GM12878 (cell line): ENCODE measurements around the gene FBN2.

Experiments used
- BHLHE40 ChIP-seq, 2 experiments: fragments of 450-650 bp in 1 of 2; IDR thresholded peaks; 2 replicates each; pipeline ENCODE4 v1.6.1; 2011 to 2017; ENCODE audit warnings: low read depth in 2 of 2, borderline replicate concordance in 1 of 2, improper control_type of control experiment in 1 of 2, low read length in 1 of 2, mild to moderate bottlenecking in 1 of 2
- BRCA1 ChIP-seq: IDR thresholded peaks from 2 replicates; pipeline ENCODE4 v1.6.1; 2011; ENCODE audit warnings: low read depth, low read length, improper control_type of control experiment
- CTCF ChIP-seq, 3 experiments: IDR thresholded peaks in 2 of 3; conservative IDR thresholded peaks in 1 of 3; 2 replicates each; pipeline ENCODE4 v1.5.1; 2011; ENCODE audit warnings: low read depth in 3 of 3, low read length in 3 of 3, mild to moderate bottlenecking in 3 of 3, control low read depth in 2 of 3, moderate library complexity in 2 of 3, inconsistent platforms in 1 of 3, mixed read lengths in 1 of 3; ENCODE audit not compliant: control insufficient read depth in 2 of 3, insufficient read depth in 1 of 3; ENCODE audit errors: extremely low read depth in 1 of 3
- EP300 ChIP-seq, 2 experiments: fragments of 150-350 bp in 1 of 2; IDR thresholded peaks; 2 replicates each; pipeline ENCODE4 v1.6.1; 2011 to 2012; ENCODE audit warnings: low read depth in 2 of 2, low read length in 2 of 2, borderline replicate concordance in 1 of 2, improper control_type of control experiment in 1 of 2, inconsistent platforms in 1 of 2; ENCODE audit not compliant: control insufficient read depth in 1 of 2
- EZH2 ChIP-seq: IDR thresholded peaks from 2 replicates; pipeline ENCODE4 v1.6.1; 2012; ENCODE audit warnings: low read depth, mild to moderate bottlenecking, control low read depth, inconsistent platforms, low read length, borderline replicate concordance; ENCODE audit not compliant: control insufficient read depth
- IKZF1 ChIP-seq: fragments of 450-650 bp; conservative IDR thresholded peaks from 2 replicates; pipeline ENCODE4 v1.6.1; 2017; ENCODE audit warnings: antibody characterized with exemption, mild to moderate bottlenecking
- NFIC ChIP-seq: IDR thresholded peaks from 2 replicates; pipeline ENCODE4 v1.6.1; 2012; ENCODE audit warnings: low read depth, mild to moderate bottlenecking, inconsistent platforms, low read length, moderate library complexity
- POLR2AphosphoS5 ChIP-seq: IDR thresholded peaks from 2 replicates; pipeline ENCODE4 v1.6.1; 2011; ENCODE audit warnings: mild to moderate bottlenecking, low read length, inconsistent platforms
- TF ChIP-seq, protein P1 (sequence below): IDR thresholded peaks from 2 replicates; pipeline ENCODE4 v1.6.1; 2012; ENCODE audit warnings: mild to moderate bottlenecking, low read depth, low read length

- no peak for TF ChIP-seq BHLHE40 (IDR thresholded peaks at IDR 0.05; ENCODE audit: borderline replicate concordance in 1 of 2, low read depth in 2 of 2, low read length in 1 of 2)
- TF ChIP-seq CTCF (IDR thresholded peaks at IDR 0.05 in 2 of 3, conservative IDR thresholded peaks at IDR 0.05 in 1 of 3; ENCODE audit: control insufficient read depth in 2 of 3, extremely low read depth in 1 of 3, insufficient read depth in 1 of 3, low read depth in 3 of 3, low read length in 3 of 3): no peak
- TF ChIP-seq IKZF1: no peak
- no peak for TF ChIP-seq EP300 (IDR thresholded peaks at IDR 0.05; ENCODE audit: borderline replicate concordance in 1 of 2, control insufficient read depth in 1 of 2, low read depth in 2 of 2, low read length in 2 of 2)
- no peak for TF ChIP-seq BRCA1
- no peak for TF ChIP-seq EZH2
- TF ChIP-seq, protein P1, sequence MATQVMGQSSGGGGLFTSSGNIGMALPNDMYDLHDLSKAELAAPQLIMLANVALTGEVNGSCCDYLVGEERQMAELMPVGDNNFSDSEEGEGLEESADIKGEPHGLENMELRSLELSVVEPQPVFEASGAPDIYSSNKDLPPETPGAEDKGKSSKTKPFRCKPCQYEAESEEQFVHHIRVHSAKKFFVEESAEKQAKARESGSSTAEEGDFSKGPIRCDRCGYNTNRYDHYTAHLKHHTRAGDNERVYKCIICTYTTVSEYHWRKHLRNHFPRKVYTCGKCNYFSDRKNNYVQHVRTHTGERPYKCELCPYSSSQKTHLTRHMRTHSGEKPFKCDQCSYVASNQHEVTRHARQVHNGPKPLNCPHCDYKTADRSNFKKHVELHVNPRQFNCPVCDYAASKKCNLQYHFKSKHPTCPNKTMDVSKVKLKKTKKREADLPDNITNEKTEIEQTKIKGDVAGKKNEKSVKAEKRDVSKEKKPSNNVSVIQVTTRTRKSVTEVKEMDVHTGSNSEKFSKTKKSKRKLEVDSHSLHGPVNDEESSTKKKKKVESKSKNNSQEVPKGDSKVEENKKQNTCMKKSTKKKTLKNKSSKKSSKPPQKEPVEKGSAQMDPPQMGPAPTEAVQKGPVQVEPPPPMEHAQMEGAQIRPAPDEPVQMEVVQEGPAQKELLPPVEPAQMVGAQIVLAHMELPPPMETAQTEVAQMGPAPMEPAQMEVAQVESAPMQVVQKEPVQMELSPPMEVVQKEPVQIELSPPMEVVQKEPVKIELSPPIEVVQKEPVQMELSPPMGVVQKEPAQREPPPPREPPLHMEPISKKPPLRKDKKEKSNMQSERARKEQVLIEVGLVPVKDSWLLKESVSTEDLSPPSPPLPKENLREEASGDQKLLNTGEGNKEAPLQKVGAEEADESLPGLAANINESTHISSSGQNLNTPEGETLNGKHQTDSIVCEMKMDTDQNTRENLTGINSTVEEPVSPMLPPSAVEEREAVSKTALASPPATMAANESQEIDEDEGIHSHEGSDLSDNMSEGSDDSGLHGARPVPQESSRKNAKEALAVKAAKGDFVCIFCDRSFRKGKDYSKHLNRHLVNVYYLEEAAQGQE: no peak
- no peak for TF ChIP-seq NFIC
- TF ChIP-seq POLR2AphosphoS5: no peak
Measured at GRCh38 chr5:128538000-128538249, at the start of gene FBN2.
